ENCODE data around the gene HELQ. TPM values are rescaled to one million over a fixed set of nuclear protein-coding genes. Genes with fewer than 3 reads are reported as not detected.

Gene HELQ
- total RNA-seq, 1 experiment from 2014 or later, result 9.3 TPM

- Histone ChIP-seq H3K36me3 (ENCODE audit: control insufficient read depth, insufficient read depth, low read length) (no peaks in the 10 kb centered on the region), H3K4me3 (ENCODE audit: low read depth in 2 of 2, low read length in 2 of 2) (no peak overlapping the region), H3K4me1 (ENCODE audit: control insufficient read depth, insufficient read depth, low read length) (peaks cover 7% of the 10 kb centered on the region; the same call in 1 of the 2 replicates), H3K27me3 (ENCODE audit: control insufficient read depth, insufficient read depth, low read length) (no peaks in the 10 kb centered on the region), H3K9me3 (ENCODE audit: control insufficient read depth, insufficient read depth, low read depth, low read length) (no peaks in the 10 kb centered on the region), H3K27ac (ENCODE audit: low read length) (no peak overlapping the region)
- ChIA-PET CTCF (interaction anchor here (0.6 to 0.7 kb wide), 2 partner anchors 76 to 206 kb away, joined by 3 to 7 read pairs; no protein-coding TSS in a partner anchor), POLR2A (no interaction called here)
- peak; percentile 78 for ATAC-seq
- in situ Hi-C loops (cut with HindIII; ENCODE audit: low pct_unique_long_range_greater_than_20kb, low sequenced_read_pairs) (no loop called here), intact Hi-C loops (cut with micrococcal nuclease; ENCODE audit: unreplicated experiment) (no loop called here)
- no TSS peak for BruUV-seq (replicated peaks)
- DNase-seq (ENCODE audit: low read depth, low spot score), result no peak
- no peak for TF ChIP-seq SIN3A (IDR thresholded peaks at IDR 0.05; ENCODE audit: borderline replicate concordance, insufficient read depth, low read depth, low read length)
- TF ChIP-seq CTCF (IDR thresholded peaks at IDR 0.05), result peak; percentile 63
Measured at GRCh38 chr4:83362492-83363329, 92.9 kb downstream of the HELQ start.

- no peaks in the 10 kb centered on the region for H3K9me3 ChIP-seq (ENCODE audit: control insufficient read depth, insufficient read depth, low read depth, low read length)
- no peak for TF ChIP-seq REST (IDR thresholded peaks at IDR 0.05; ENCODE audit: insufficient read depth in 1 of 2, low read depth in 2 of 2, low read length in 1 of 2)
- TF ChIP-seq SIN3A (IDR thresholded peaks at IDR 0.05; ENCODE audit: borderline replicate concordance, insufficient read depth, low read depth, low read length), result no peak
- TF ChIP-seq CTCF (IDR thresholded peaks at IDR 0.05), result no peak
- TF ChIP-seq TCF7L2 (IDR thresholded peaks at IDR 0.05; ENCODE audit: low read depth, low read length), result no peak
- no peak for TF ChIP-seq POLR2AphosphoS5 (IDR thresholded peaks at IDR 0.05; ENCODE audit: low read depth, low read length)
- BruUV-seq (replicated peaks), result no TSS peak
- ATAC-seq, result no peak
- intact Hi-C loops (cut with micrococcal nuclease; ENCODE audit: unreplicated experiment), result no loop called here
- no peak overlapping the region for H3K27ac ChIP-seq (ENCODE audit: low read length)
- no peaks in the 10 kb centered on the region for H3K36me3 ChIP-seq (ENCODE audit: control insufficient read depth, insufficient read depth, low read length)
- H3K4me1 ChIP-seq (ENCODE audit: control insufficient read depth, insufficient read depth, low read length), result peaks cover 17% of the 10 kb centered on the region
- H3K4me3 ChIP-seq (ENCODE audit: low read depth in 2 of 2, low read length in 2 of 2), result no peak overlapping the region
- H3K27me3 ChIP-seq (ENCODE audit: control insufficient read depth, insufficient read depth, low read length), result no peaks in the 10 kb centered on the region
- CTCF ChIA-PET, result no interaction called here
- in situ Hi-C loops (cut with HindIII; ENCODE audit: low pct_unique_long_range_greater_than_20kb, low sequenced_read_pairs), result no loop called here
- DNase-seq (ENCODE audit: low read depth, low spot score), result no peak
- POLR2A ChIA-PET, result no interaction called here
Measured at GRCh38 chr4:83361416-83362103, 94.1 kb downstream of the HELQ start.
